ENCODE measurements around the gene ALDH8A1.

DNA sequence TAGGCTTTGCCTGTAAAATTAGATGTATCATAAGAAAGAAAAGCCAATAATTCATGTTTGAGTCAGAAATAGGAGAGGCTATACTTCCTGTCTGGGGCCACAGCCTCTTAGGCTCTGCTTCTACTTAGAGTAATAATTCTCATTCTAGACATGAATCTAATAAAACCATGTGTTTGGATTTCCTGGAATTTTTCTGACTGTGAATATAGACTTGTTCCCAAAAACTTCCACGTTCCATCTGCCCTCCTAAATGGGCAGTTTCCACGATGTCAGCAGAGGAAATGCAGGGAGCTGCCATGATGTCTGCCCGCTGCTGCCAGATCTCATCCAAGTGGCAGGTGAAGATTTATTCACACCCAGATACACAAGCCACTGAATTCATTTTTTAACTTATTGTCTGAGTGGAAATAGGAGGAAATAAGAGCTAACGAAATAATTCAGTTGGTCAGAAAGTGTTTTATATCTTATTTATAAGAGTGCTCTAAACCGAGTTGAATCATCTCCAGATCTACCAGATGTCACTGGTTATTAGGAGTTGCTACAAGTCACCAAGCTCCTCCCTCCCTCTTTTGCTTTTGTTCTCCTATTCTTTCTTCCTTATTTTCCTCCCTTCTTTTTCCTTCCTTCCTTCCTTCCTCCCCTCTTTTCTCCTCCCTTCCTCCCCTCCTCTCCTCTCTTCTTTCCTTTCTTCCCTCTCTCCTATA, 69.3 kb downstream of the ALDH8A1 start:
- TF ChIP-seq, protein P1, sequence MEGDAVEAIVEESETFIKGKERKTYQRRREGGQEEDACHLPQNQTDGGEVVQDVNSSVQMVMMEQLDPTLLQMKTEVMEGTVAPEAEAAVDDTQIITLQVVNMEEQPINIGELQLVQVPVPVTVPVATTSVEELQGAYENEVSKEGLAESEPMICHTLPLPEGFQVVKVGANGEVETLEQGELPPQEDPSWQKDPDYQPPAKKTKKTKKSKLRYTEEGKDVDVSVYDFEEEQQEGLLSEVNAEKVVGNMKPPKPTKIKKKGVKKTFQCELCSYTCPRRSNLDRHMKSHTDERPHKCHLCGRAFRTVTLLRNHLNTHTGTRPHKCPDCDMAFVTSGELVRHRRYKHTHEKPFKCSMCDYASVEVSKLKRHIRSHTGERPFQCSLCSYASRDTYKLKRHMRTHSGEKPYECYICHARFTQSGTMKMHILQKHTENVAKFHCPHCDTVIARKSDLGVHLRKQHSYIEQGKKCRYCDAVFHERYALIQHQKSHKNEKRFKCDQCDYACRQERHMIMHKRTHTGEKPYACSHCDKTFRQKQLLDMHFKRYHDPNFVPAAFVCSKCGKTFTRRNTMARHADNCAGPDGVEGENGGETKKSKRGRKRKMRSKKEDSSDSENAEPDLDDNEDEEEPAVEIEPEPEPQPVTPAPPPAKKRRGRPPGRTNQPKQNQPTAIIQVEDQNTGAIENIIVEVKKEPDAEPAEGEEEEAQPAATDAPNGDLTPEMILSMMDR (IDR thresholded peaks at IDR 0.05) = no peak
- no peak for TF ChIP-seq RAD21 (IDR thresholded peaks at IDR 0.05; ENCODE audit: low read length)
- TF ChIP-seq MAX (IDR thresholded peaks at IDR 0.05; ENCODE audit: low read depth) = no peak
- no peak for TF ChIP-seq EZH2phosphoT487 (IDR thresholded peaks at IDR 0.05; ENCODE audit: borderline replicate concordance, low read depth)
- TF ChIP-seq YY1 (IDR thresholded peaks at IDR 0.05; ENCODE audit: low read depth) = 0 out of 2 replicates have a peak, but pooled peaks have one; percentile 17
